ENCODE measurements around the gene FGF4.

GRCh38 chr11:69820441-69820840, 45.3 kb upstream of the FGF4 start:
- TF ChIP-seq POLR2A (IDR thresholded peaks at IDR 0.05) = no peak
- TF ChIP-seq, protein P1, sequence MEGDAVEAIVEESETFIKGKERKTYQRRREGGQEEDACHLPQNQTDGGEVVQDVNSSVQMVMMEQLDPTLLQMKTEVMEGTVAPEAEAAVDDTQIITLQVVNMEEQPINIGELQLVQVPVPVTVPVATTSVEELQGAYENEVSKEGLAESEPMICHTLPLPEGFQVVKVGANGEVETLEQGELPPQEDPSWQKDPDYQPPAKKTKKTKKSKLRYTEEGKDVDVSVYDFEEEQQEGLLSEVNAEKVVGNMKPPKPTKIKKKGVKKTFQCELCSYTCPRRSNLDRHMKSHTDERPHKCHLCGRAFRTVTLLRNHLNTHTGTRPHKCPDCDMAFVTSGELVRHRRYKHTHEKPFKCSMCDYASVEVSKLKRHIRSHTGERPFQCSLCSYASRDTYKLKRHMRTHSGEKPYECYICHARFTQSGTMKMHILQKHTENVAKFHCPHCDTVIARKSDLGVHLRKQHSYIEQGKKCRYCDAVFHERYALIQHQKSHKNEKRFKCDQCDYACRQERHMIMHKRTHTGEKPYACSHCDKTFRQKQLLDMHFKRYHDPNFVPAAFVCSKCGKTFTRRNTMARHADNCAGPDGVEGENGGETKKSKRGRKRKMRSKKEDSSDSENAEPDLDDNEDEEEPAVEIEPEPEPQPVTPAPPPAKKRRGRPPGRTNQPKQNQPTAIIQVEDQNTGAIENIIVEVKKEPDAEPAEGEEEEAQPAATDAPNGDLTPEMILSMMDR (IDR thresholded peaks at IDR 0.05) = no peak
